Measurements from ENCODE around the gene C18orf54. TPM values are rescaled to one million over a fixed set of nuclear protein-coding genes. Genes with fewer than 3 reads are reported as not detected.

C18orf54 gene
- total RNA-seq, 1 donor from 2014 or later: 6.5 TPM

GRCh38 chr18:54396760-54397159, 39.1 kb downstream of the C18orf54 start:
- Mint-ChIP-seq H3K4me3 (no peak overlapping the region), H3K9me3 (no peaks in the 10 kb centered on the region), H3K27me3 (ENCODE audit: low read depth) (no peaks in the 10 kb centered on the region), H3K36me3 (no peaks in the 10 kb centered on the region), H3K4me1 (peaks cover 2% of the 10 kb centered on the region), H3K27ac (no peak overlapping the region)
- DNase-seq (ENCODE audit: low spot score in 2 of 2, unreplicated experiment in 2 of 2): no peak
- TF ChIP-seq, protein P1, sequence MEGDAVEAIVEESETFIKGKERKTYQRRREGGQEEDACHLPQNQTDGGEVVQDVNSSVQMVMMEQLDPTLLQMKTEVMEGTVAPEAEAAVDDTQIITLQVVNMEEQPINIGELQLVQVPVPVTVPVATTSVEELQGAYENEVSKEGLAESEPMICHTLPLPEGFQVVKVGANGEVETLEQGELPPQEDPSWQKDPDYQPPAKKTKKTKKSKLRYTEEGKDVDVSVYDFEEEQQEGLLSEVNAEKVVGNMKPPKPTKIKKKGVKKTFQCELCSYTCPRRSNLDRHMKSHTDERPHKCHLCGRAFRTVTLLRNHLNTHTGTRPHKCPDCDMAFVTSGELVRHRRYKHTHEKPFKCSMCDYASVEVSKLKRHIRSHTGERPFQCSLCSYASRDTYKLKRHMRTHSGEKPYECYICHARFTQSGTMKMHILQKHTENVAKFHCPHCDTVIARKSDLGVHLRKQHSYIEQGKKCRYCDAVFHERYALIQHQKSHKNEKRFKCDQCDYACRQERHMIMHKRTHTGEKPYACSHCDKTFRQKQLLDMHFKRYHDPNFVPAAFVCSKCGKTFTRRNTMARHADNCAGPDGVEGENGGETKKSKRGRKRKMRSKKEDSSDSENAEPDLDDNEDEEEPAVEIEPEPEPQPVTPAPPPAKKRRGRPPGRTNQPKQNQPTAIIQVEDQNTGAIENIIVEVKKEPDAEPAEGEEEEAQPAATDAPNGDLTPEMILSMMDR (IDR thresholded peaks at IDR 0.05; ENCODE audit: unreplicated experiment): no peak

- no peak for DNase-seq (ENCODE audit: low spot score in 2 of 2, unreplicated experiment in 2 of 2)
- no peak overlapping the region for H3K27ac Mint-ChIP-seq
- peaks cover 4% of the 10 kb centered on the region for H3K27me3 Mint-ChIP-seq (ENCODE audit: low read depth)
- H3K36me3 Mint-ChIP-seq: no peaks in the 10 kb centered on the region
- H3K4me3 Mint-ChIP-seq: no peak overlapping the region
- TF ChIP-seq, protein P1 (IDR thresholded peaks at IDR 0.05; ENCODE audit: unreplicated experiment): no peak
- H3K4me1 Mint-ChIP-seq: no peaks in the 10 kb centered on the region
- H3K9me3 Mint-ChIP-seq: peaks cover 9% of the 10 kb centered on the region
Measured at GRCh38 chr18:54405290-54405689, 47.6 kb downstream of the C18orf54 start.

DNA sequence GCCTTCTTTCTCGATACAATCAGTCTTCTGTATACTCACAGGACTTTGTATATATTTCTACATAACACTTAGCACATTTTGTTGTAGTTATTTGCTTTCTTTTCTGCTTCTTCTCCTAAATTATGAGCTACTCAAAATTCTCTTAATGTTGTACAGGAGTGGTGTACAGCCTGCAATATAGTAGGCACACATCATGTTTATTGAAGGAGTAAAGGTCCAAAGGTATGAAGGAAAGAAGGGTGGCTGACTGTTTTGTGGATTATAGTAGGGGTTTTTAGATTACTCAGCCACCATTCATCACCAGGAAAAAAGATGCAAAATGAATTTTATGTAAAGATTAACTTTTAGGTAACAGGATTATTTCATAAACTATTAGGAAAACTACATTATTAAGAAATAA, 54.1 kb downstream of the C18orf54 start:
- TF ChIP-seq, protein P1 (IDR thresholded peaks at IDR 0.05; ENCODE audit: unreplicated experiment): no peak
- Mint-ChIP-seq H3K36me3 (no peaks in the 10 kb centered on the region), H3K9me3 (no peaks in the 10 kb centered on the region), H3K4me3 (no peak overlapping the region), H3K27me3 (ENCODE audit: low read depth) (peaks cover 13% of the 10 kb centered on the region), H3K27ac (no peak overlapping the region), H3K4me1 (peaks cover 4% of the 10 kb centered on the region)
- DNase-seq (ENCODE audit: low spot score in 2 of 2, unreplicated experiment in 2 of 2): no peak

DNA sequence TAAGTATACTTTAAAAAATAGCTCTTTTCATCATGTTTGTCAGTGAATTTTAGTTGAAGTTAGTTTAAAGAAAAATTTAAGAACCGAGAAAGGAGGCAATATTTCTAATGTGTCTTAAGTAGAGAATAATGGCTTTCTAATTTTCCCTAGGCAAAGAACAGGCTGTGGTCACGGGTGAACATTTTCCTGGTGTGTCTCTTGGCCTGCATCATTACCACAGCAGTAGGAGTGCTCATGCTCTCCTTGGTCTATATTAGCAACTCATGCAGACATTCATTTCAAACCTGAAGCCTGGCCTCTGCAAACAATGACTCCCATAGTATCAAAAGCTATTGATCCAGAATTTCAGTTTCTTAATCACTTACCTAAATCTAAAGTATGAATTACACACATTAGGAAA, 57.4 kb downstream of the C18orf54 start:
- no peak for DNase-seq (ENCODE audit: low spot score in 2 of 2, unreplicated experiment in 2 of 2)
- H3K4me3 Mint-ChIP-seq: no peak overlapping the region
- H3K27ac Mint-ChIP-seq: no peak overlapping the region
- H3K27me3 Mint-ChIP-seq (ENCODE audit: low read depth): peaks cover 15% of the 10 kb centered on the region
- TF ChIP-seq, protein P1 (IDR thresholded peaks at IDR 0.05; ENCODE audit: unreplicated experiment): no peak
- H3K36me3 Mint-ChIP-seq: no peaks in the 10 kb centered on the region
- H3K9me3 Mint-ChIP-seq: peaks cover 6% of the 10 kb centered on the region
- peaks cover 6% of the 10 kb centered on the region for H3K4me1 Mint-ChIP-seq

DNA sequence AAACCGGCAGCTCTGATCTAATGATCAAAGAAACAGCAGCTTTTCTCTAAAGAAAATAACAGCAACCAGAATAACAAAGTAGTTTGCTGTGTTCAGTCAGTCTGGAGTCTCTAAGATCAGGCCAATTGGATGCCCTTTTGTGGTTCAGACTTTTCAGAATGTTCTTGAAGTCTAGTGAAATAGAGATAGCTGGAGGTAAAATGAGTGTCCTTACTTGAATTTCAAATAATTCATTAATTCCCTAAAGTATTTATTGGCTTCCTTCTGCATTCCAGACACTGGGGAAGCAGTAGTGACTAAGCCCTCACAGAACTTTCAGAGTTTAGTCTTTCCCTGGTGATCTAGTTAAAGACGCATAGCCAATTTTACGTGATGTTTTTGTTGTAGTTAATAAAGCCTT, 58.7 kb downstream of the C18orf54 start:
- Mint-ChIP-seq H3K4me1 (peaks cover 6% of the 10 kb centered on the region), H3K4me3 (no peak overlapping the region), H3K9me3 (peaks cover 6% of the 10 kb centered on the region), H3K27me3 (ENCODE audit: low read depth) (peaks cover 12% of the 10 kb centered on the region), H3K36me3 (no peaks in the 10 kb centered on the region), H3K27ac (peak overlapping the region; percentile 47)
- TF ChIP-seq, protein P1 (IDR thresholded peaks at IDR 0.05; ENCODE audit: unreplicated experiment): no peak
- DNase-seq (ENCODE audit: low spot score in 2 of 2, unreplicated experiment in 2 of 2): no peak

DNA sequence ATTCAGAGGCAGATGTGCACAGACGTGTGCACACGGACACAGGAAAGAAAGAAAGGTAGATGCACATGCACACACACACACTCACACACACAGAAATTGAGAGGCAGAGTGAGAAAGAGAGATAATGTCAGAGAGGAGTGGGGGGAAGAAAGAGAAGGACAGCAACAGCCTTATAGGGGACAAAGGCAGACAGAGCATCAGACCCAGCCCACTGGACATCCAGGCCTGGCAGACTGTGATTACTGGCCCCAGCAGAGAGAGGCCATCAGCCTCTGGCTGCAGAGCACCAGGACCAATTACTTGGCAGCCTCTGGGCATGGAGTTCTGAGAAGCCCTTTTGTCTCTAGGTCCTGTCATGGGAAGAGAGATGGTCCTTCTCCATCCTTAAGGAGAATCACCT, 66.1 kb downstream of the C18orf54 start:
- Mint-ChIP-seq H3K9me3 (peaks cover 6% of the 10 kb centered on the region), H3K4me1 (no peaks in the 10 kb centered on the region), H3K36me3 (no peaks in the 10 kb centered on the region), H3K27me3 (ENCODE audit: low read depth) (peaks cover 46% of the 10 kb centered on the region), H3K4me3 (no peak overlapping the region), H3K27ac (no peak overlapping the region)
- no peak for DNase-seq (ENCODE audit: low spot score in 2 of 2, unreplicated experiment in 2 of 2)
- TF ChIP-seq, protein P1 (IDR thresholded peaks at IDR 0.05; ENCODE audit: unreplicated experiment): no peak
